HCT116 (cell line): ENCODE measurements around the gene HSPB1.
"Not testable (repeated sequence)": the region's sequence is repeated elsewhere in the genome, so short reads cannot be mapped to it uniquely, and the experiment has no call there.

Experiments used
- EGR1 ChIP-seq: IDR thresholded peaks from 2 replicates; pipeline ENCODE4 v1.6.1; 2012; ENCODE audit warnings: low read depth
- ELF1 ChIP-seq: IDR thresholded peaks from 2 replicates; pipeline ENCODE4 v1.6.1; 2012; ENCODE audit warnings: low read depth, borderline replicate concordance
- EZH2 ChIP-seq: fragments of 200-600 bp; sonication (generic); IDR thresholded peaks from 2 replicates; pipeline ENCODE4 v1.6.1; 2017; ENCODE audit warnings: antibody characterized with exemption, mixed run types
- FOSL1 ChIP-seq: IDR thresholded peaks from 2 replicates; pipeline ENCODE4 v1.6.1; 2012; ENCODE audit warnings: low read depth
- JUND ChIP-seq: IDR thresholded peaks from 2 replicates; pipeline ENCODE4 v1.6.1; 2012
- POLR2A ChIP-seq: IDR thresholded peaks from 2 replicates; pipeline ENCODE4 v1.7.0; 2011; ENCODE audit warnings: borderline replicate concordance; ENCODE audit not compliant: insufficient read depth, insufficient read length; ENCODE audit errors: extremely low read depth
- RAD21 ChIP-seq: IDR thresholded peaks from 2 replicates; pipeline ENCODE4 v1.6.1; 2012; ENCODE audit warnings: low read depth, mild to moderate bottlenecking
- SRF ChIP-seq: IDR thresholded peaks from 2 replicates; pipeline ENCODE4 v1.6.1; 2012; ENCODE audit warnings: low read depth
- ZNF274 ChIP-seq: fragments of 200-500 bp; sonication (Bioruptor generic); IDR thresholded peaks from 2 replicates; pipeline ENCODE4 v1.6.1; 2014; ENCODE audit warnings: mild to moderate bottlenecking, low read depth, low read length, inconsistent platforms
- TF ChIP-seq, protein P1 (sequence below), 3 experiments: fragments of 200-600 bp in 1 of 3; sonication (generic) in 1 of 3; IDR thresholded peaks in 2 of 3; conservative IDR thresholded peaks in 1 of 3; 2 replicates each; pipeline ENCODE4 v1.5.1; 2012 to 2017; ENCODE audit warnings: low read depth in 2 of 3, low read length in 2 of 3, antibody characterized with exemption in 1 of 3, borderline replicate concordance in 1 of 3, control low read depth in 1 of 3, mild to moderate bottlenecking in 1 of 3, mixed read lengths in 1 of 3, mixed run types in 1 of 3, moderate library complexity in 1 of 3; ENCODE audit not compliant: insufficient read depth in 1 of 3
- TF ChIP-seq, protein P2 (sequence below): IDR thresholded peaks from 2 replicates; pipeline ENCODE4 v1.6.1; 2012; ENCODE audit warnings: low read depth
- TF ChIP-seq, protein P3 (sequence below): IDR thresholded peaks from 2 replicates; pipeline ENCODE4 v1.6.1; 2011; ENCODE audit warnings: mild to moderate bottlenecking, low read length, moderate library complexity; ENCODE audit not compliant: insufficient replicate concordance; ENCODE audit errors: extremely low read depth

DNA sequence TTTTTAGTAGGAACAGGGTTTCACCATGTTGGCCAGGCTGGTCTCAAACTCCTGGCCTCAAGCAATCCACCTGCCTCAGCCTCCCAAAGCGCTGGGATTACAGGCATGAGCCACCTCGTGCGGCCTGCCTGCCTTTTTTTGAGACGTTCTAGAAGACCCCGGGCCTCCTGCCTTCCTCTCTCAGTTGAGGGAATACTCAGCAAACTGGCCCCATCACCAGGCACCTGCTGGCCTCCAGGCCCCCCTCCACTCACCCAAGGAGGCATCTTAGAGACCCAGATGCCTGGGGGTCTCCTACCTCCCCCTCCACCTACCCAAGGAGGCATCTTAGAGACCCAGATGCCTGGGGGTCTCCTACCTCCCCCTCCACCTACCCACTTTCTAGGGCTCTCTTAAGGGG is 9.6 kb upstream of the HSPB1 start:
- TF ChIP-seq, protein P1, sequence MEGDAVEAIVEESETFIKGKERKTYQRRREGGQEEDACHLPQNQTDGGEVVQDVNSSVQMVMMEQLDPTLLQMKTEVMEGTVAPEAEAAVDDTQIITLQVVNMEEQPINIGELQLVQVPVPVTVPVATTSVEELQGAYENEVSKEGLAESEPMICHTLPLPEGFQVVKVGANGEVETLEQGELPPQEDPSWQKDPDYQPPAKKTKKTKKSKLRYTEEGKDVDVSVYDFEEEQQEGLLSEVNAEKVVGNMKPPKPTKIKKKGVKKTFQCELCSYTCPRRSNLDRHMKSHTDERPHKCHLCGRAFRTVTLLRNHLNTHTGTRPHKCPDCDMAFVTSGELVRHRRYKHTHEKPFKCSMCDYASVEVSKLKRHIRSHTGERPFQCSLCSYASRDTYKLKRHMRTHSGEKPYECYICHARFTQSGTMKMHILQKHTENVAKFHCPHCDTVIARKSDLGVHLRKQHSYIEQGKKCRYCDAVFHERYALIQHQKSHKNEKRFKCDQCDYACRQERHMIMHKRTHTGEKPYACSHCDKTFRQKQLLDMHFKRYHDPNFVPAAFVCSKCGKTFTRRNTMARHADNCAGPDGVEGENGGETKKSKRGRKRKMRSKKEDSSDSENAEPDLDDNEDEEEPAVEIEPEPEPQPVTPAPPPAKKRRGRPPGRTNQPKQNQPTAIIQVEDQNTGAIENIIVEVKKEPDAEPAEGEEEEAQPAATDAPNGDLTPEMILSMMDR (IDR thresholded peaks at IDR 0.05 in 2 of 3, conservative IDR thresholded peaks at IDR 0.05 in 1 of 3; ENCODE audit: borderline replicate concordance in 1 of 3, insufficient read depth in 1 of 3, low read depth in 2 of 3, low read length in 2 of 3): not testable (repeated sequence)
- TF ChIP-seq, protein P2, sequence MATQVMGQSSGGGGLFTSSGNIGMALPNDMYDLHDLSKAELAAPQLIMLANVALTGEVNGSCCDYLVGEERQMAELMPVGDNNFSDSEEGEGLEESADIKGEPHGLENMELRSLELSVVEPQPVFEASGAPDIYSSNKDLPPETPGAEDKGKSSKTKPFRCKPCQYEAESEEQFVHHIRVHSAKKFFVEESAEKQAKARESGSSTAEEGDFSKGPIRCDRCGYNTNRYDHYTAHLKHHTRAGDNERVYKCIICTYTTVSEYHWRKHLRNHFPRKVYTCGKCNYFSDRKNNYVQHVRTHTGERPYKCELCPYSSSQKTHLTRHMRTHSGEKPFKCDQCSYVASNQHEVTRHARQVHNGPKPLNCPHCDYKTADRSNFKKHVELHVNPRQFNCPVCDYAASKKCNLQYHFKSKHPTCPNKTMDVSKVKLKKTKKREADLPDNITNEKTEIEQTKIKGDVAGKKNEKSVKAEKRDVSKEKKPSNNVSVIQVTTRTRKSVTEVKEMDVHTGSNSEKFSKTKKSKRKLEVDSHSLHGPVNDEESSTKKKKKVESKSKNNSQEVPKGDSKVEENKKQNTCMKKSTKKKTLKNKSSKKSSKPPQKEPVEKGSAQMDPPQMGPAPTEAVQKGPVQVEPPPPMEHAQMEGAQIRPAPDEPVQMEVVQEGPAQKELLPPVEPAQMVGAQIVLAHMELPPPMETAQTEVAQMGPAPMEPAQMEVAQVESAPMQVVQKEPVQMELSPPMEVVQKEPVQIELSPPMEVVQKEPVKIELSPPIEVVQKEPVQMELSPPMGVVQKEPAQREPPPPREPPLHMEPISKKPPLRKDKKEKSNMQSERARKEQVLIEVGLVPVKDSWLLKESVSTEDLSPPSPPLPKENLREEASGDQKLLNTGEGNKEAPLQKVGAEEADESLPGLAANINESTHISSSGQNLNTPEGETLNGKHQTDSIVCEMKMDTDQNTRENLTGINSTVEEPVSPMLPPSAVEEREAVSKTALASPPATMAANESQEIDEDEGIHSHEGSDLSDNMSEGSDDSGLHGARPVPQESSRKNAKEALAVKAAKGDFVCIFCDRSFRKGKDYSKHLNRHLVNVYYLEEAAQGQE: not testable (repeated sequence)
- TF ChIP-seq EZH2, EGR1, POLR2A, JUND, ELF1, SRF, RAD21, FOSL1, ZNF274: not testable (repeated sequence)
- TF ChIP-seq, protein P3, sequence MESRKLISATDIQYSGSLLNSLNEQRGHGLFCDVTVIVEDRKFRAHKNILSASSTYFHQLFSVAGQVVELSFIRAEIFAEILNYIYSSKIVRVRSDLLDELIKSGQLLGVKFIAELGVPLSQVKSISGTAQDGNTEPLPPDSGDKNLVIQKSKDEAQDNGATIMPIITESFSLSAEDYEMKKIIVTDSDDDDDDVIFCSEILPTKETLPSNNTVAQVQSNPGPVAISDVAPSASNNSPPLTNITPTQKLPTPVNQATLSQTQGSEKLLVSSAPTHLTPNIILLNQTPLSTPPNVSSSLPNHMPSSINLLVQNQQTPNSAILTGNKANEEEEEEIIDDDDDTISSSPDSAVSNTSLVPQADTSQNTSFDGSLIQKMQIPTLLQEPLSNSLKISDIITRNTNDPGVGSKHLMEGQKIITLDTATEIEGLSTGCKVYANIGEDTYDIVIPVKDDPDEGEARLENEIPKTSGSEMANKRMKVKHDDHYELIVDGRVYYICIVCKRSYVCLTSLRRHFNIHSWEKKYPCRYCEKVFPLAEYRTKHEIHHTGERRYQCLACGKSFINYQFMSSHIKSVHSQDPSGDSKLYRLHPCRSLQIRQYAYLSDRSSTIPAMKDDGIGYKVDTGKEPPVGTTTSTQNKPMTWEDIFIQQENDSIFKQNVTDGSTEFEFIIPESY: not testable (repeated sequence)
